Mesothelial cell of epicardium (in vitro differentiated cells): Measurements from ENCODE around the gene ANP32A. TPM values are rescaled to one million over a fixed set of nuclear protein-coding genes. Genes with fewer than 3 reads are reported as not detected.

Experiments
- DNase-seq, 2 experiments: peaks; one replicate each; pipeline ENCODE4 v3.0.0; 2021; ENCODE audit warnings: low spot score in 2 of 2; ENCODE audit not compliant: unreplicated experiment in 2 of 2
- H3K27ac Mint-ChIP-seq: 2 replicates; pipeline ENCODE4 v1.8.0; 2021; ENCODE audit warnings: mixed read lengths
- H3K27me3 Mint-ChIP-seq: 2 replicates; pipeline ENCODE4 v1.8.0; 2021; ENCODE audit warnings: low read depth, mixed read lengths
- H3K36me3 Mint-ChIP-seq: 2 replicates; pipeline ENCODE4 v1.8.0; 2021; ENCODE audit warnings: mixed read lengths
- H3K4me1 Mint-ChIP-seq: 2 replicates; pipeline ENCODE4 v1.8.0; 2021; ENCODE audit warnings: mixed read lengths
- H3K4me3 Mint-ChIP-seq: 2 replicates; pipeline ENCODE4 v1.8.0; 2021; ENCODE audit warnings: mild to moderate bottlenecking, moderate library complexity, mixed read lengths
- H3K9me3 Mint-ChIP-seq: 2 replicates; pipeline ENCODE4 v1.8.0; 2021; ENCODE audit warnings: mixed read lengths
- microRNA-seq: library from miRNA; unstranded; fragments of <30 nt; microRNA quantifications from one replicate; pipeline ENCODE4 v1.2.0, GENCODE V29; 2021; ENCODE audit warnings: inconsistent platforms, mixed read lengths
- total RNA-seq: library from RNA; stranded (reverse); gene quantifications from 3 replicates; pipeline ENCODE4 v1.2.1, GENCODE V29; 2021
- TF ChIP-seq, protein P1 (sequence below): fragments of 200-600 bp; sonication (generic); IDR thresholded peaks from one replicate; pipeline ENCODE4 v1.5.0; 2021; ENCODE audit warnings: antibody characterized with exemption; ENCODE audit not compliant: unreplicated experiment

Gene ANP32A
- total RNA-seq, 1 donor from 2014 or later = 183 TPM

DNA sequence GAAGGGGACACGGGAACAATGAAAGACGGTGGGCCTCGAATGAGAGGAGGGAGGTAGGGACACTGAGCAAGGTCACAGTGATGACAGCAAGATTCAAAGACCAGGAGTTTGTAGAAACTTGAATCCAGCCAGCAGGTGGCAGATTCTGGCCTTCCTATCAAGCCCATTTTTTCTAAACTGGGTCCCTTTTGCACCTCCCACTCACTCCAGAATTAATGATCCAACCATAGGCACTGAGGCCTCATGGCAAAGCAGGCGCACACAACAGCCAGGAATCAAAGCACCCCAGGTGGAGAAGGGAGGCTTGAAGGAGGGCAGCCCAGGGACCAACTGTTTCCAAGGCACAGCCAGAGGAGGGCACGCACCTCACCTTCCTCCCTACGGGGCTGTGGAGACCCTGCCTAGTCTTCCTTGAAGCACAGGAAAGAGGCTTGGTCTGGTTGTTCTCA lies 90.2 kb downstream of the ANP32A start:
- Mint-ChIP-seq H3K27ac (peak overlapping the region; percentile 83), H3K36me3 (no peaks in the 10 kb centered on the region), H3K27me3 (no peaks in the 10 kb centered on the region), H3K4me1 (peaks cover 28% of the 10 kb centered on the region), H3K4me3 (no peak overlapping the region), H3K9me3 (no peaks in the 10 kb centered on the region)
- TF ChIP-seq, protein P1, sequence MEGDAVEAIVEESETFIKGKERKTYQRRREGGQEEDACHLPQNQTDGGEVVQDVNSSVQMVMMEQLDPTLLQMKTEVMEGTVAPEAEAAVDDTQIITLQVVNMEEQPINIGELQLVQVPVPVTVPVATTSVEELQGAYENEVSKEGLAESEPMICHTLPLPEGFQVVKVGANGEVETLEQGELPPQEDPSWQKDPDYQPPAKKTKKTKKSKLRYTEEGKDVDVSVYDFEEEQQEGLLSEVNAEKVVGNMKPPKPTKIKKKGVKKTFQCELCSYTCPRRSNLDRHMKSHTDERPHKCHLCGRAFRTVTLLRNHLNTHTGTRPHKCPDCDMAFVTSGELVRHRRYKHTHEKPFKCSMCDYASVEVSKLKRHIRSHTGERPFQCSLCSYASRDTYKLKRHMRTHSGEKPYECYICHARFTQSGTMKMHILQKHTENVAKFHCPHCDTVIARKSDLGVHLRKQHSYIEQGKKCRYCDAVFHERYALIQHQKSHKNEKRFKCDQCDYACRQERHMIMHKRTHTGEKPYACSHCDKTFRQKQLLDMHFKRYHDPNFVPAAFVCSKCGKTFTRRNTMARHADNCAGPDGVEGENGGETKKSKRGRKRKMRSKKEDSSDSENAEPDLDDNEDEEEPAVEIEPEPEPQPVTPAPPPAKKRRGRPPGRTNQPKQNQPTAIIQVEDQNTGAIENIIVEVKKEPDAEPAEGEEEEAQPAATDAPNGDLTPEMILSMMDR = peak; percentile 43
- DNase-seq = no peak

DNA sequence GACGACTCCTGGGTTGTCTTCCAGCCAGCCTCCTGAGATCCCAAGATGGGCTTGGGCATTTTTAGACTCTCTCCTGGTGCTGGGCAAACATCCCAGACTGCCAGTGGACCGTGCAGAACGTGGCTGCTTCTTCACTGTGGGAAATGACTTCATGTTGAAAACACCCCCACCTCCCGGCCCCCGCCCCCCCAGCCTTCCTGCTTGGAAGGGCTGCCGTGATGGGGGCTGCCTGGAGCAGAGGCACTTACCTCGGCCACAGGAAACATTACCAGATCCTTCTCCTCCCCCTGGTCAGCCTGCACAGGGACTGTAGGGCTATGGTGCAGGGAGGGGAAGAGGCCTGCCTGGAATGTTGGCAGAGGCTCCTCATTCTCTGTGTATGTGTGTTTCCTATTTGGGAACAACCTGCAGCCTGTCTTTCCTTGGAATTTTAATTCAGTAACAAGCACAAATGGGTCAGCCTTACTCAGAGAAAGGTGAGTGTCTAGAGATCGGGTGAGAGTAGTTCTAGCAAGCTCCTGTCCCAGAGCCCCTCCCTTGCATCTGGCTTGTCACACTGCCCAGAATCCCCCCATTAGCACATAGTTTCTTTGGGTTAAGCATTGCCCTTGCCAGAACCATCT lies 90.8 kb downstream of the ANP32A start:
- TF ChIP-seq, protein P1 = no peak
- H3K4me1 Mint-ChIP-seq = peaks cover 28% of the 10 kb centered on the region
- H3K27me3 Mint-ChIP-seq = no peaks in the 10 kb centered on the region
- no peak overlapping the region for H3K4me3 Mint-ChIP-seq
- no peaks in the 10 kb centered on the region for H3K36me3 Mint-ChIP-seq
- no peaks in the 10 kb centered on the region for H3K9me3 Mint-ChIP-seq
- DNase-seq = no peak
- H3K27ac Mint-ChIP-seq = peak overlapping the region; percentile 83

Small RNAs within 50 kb of the gene (microRNA-seq; reads per million reads assigned to microRNA genes)
- gene MIR4312 = not detected

Other genes with a start within 250 kb of the ANP32A start
- gene CORO2B, start 241.9 kb downstream of the ANP32A start, total RNA-seq = 1.00 to 1.1 TPM (median 1.1 TPM) in 3 replicates
- gene SPESP1, start 109.6 kb upstream of the ANP32A start, total RNA-seq = not detected in 3 replicates
- gene NOX5, start 193.8 kb upstream of the ANP32A start, total RNA-seq = 0.07 to 0.20 TPM (median 0.14 TPM) in 3 replicates